GM21381 (cell line): ENCODE results near the gene SNHG17.
"Not testable (repeated sequence)": the region's sequence is repeated elsewhere in the genome, so short reads cannot be mapped to it uniquely, and the experiment has no call there.

ENCODE experiments used
- ATAC-seq: cut with Tn5 transposase; IDR thresholded peaks from one replicate; pipeline ENCODE4 v1.9.1; 2021; ENCODE audit warnings: mild to moderate bottlenecking, moderate library complexity; ENCODE audit not compliant: unreplicated experiment

Gene SNHG17

DNA sequence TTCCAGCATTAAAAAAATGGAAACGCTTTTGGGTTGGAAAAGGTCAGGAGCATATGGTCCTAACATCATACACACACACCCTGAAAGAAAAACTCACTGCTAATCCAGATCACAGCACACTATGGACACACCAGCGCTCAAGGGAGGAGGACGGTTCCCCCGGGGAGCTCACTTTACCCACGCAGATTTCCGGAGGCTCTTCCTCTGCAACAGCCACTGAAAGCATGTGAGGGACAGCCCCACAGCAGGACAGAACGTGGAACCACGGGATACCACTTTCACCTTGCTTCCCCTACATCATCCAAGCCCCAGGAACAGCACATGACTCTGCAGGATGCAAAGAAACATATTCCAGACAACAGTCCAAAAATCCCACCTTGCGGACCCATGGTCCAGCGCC is 13.2 kb downstream of the SNHG17 start:
- no peak for ATAC-seq

DNA sequence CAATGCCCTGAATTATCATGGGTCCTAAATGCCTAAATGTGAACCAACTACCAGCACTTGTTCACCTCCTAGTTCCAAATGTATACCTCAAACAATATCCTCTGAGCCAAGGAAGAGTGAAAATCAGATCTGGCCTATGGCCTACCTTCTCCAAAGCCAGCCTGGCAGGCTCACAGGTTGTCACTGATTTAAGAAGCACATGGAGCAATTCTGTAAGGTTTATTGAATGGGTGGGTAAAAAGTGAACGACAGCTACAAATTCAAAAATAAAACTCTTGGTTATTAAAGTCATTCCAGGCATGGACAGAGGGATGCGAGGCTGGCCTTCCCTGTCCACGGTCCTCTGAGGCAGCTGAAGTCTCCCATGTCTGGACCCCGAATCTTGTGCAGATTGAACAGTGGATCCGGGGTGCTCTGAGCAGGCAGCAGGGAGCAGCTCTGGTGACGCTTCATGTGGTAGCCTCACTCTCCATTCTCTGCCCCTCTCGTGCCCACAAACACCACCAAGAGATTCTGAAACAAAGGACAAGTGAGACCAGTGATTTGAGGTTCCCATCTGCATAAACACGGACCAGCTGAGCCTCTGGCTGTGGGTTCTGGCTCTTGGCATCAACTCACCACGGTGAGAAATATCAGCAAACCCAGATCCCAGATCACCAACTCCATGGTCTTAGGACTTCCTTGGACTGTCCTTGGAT is 14.6 kb downstream of the SNHG17 start:
- ATAC-seq, result no peak

DNA sequence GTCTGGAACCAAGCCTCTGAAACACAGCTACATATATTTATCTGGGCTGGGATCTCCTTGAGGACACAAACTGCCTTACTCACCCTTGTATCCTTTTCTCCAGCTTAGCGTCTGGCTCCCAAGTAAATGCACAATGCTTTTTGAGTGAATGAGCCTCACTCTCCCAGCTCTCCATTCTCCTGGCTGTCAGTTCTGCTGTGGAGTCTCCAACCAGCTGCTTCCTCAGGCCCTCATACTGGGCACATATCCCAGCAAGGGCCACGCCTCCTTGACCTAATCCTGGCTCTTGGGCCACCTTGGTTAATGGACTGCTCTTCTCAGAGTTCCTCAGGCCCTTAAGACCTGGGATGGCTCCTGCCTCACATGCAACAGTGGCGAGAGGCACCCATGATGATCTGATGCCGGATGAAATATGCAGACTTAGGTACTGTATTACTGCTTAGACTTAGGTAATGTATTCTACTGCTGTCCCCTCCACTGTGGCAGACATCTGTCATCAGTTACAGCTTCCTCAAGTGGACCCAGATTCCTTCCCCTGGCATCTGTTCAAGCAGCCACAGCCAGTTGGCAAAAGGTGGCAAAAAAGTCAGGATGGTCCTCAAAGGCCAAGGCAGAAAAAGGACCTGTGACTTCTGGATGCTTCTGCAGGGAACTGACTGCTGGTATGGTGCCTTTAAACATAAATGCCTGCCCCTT is 16.5 kb downstream of the SNHG17 start:
- ATAC-seq, result no peak

DNA sequence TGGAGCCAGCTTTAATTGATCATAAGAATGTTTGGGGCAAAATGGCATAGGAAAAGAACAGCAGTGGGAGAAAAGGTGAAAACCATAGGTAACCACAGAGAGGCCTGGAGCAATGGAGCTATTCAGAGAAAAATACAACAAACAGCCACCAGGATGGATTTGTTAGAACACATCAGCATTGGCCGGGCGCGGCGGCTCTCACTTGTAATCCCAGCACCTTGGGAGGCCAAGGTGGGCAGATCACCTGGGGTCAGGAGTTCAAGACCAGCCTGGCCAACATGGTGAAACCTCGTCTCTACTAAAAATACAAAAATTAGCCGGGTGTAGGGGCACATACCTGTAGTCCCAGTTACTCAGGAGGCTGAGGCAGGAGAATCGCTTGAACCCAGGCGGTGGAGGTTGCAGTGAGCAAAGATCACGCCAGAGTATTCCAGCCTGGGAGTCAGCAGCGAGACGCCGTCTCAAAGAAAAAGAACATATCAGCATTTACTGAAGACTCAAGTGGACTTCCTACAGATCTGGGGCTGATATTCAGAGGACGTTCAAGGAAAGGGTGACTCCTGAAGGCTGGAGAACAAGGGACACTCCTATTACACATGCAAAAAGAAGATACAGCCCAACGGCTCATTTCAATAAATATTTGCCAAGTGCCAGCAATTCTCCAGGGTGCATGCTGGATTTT is 20.2 kb downstream of the SNHG17 start:
- no peak for ATAC-seq

DNA sequence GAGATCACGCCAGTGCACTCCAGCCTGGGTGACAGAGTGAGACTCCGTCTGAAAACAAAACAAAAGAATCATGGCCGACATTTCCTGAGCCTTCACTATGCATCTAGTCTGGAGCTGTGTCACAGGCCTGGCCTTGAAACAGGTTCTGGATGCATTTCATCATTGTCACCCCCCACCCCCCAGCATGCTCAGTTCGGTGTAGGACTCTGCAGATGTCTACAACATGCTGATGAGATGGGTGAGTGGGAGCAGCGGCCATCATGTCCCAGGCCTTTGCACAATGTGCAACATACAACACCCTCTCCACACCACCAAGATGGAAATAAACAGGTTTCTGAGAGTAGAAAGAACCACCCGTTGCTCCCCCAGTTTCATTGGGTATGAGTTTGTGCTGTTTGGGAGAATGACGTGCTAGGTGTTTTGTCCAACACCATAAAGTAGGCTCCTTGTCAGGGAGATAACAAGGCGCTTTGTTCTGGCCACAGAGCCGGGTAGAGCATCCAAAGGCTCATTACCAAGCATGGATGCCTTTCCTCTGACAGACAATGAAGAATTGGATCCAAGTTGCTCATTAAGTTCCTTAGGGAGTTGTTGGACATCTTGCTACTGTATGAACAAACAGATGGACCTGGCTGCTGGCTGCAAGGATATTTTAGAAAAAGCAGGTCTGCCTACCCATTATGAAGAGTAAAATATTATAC is 22.1 kb downstream of the SNHG17 start:
- no peak for ATAC-seq

DNA sequence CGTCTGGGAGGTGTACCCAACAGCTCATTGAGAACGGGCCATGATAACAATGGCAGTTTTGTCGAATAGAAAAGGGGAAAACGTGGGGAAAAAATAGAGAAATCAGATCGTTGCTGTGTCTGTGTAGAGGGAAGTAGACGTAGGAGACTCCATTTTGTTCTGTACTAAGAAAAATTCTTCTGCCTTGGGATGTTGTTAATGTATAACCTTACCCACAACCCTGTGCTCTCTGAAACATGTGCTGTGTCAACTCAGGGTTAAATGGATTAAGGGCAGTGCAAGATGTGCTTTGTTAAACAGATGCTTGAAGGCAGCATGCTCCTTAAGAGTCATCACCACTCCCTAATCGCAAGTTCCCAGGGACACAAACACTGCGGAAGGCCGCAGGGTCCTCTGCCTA is 27.3 kb downstream of the SNHG17 start:
- ATAC-seq, result not testable (repeated sequence)

DNA sequence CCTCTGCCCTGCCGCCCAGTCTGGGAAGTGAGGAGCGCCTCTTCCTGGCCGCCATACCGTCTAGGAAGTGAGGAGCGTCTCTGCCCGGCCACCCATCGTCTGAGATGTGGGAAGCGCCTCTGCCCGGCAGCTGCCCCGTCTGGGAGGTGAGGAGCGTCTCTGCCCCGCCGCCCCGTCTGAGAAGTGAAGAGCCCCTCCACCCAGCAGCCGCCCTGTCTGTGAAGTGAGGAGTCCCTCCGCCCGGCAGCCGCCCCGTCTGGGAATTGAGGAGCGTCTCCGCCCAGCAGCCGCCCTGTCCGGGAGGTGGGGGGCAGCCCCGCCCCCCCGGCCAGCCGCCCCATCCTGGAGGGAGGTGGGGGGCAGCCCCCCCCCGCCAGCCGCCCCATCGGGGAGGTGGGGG is 27.8 kb downstream of the SNHG17 start:
- no peak for ATAC-seq

DNA sequence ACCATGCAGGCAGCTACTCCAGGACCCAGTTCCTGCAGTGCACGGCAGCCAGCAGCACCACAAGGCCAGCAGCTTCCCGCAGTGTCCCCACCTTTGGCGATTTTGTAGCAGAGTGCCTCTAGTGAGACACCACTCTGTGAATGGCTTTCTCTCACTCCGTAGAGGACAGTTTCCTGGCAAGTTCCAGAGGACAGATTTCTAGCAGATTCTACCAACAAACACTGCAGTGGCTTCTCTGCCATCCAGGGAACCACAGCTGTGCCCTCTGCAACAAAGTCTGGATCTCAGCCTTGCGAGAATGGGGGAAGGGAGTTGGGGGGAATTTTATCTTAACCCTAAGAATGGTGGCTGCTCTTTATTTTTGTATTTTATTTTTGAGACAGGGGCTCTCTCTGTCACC is 28.7 kb downstream of the SNHG17 start:
- no peak for ATAC-seq

DNA sequence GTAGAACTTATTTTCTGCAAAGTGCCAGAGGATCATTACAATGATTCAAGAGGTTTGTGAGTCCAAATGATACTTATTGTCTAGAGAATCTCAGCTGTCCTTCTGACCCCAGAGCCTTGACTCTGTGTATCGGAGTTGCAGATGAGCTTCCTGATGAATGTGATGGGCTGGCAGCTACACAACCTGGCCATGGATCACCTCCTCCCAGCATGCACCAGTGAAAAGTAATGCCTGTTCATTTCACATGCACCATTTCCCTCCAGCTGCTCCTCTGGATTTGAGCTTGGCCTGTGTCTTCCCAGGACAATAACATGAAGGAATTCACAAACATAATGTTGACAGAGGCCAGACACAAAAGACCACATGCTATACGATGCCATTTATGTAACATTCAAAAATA is 30.0 kb downstream of the SNHG17 start:
- no peak for ATAC-seq

DNA sequence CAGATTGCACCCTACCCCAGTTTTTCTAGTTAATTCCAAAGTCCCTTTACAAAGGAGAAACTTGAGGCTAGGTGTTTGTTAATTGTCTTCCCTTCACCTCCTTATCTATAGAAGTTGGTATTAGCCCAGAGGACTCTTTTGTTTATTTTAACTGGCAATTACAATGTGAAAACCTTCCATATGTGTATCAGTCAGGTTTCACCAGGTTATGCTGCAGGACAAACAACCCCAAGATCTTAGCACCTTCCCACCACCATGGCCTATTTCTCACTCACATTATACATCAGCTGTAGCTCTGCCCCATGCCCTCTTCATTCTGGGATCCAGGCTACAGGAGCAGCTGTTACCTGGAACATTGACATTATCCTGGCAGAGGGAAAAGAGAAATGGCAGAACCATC is 31.1 kb downstream of the SNHG17 start:
- ATAC-seq, result no peak

DNA sequence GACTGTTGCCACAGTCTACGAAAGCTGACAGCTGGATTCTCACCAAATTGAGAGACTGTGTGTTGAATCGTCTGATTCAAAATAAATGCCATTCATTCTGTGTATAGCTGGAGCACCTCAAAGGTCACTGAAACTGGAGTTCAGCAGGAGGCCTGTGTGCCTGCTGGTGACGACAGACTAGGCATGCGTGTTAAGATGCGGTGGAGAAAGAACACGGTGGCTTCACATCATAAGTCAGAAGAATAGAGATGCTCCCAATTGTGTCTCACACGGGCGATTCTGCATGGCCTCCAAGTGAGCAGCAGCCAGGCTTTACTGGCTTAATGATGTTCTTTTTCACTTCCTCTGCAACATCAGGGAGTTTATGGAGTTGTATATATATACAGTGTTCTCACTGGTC is 32.3 kb downstream of the SNHG17 start:
- no peak for ATAC-seq

DNA sequence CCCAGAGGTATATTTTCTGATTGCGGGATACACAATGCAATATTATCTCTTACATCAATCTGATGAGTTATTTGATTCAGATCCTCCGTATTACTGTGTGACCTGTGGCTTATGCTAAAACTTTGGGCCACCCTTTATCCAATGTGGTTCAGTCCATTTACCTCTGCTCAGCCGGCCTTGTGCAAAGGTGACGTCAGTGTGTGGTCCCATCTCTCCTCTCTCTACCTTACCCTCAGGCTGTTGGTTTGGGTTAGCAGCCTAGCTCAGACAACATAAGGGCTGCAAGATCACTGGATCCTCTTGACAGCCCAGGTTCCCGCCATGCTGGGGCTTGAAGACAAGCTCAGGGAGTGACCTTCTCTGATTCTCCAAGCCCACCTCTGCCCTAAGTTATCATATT is 33.0 kb downstream of the SNHG17 start:
- ATAC-seq, result no peak

DNA sequence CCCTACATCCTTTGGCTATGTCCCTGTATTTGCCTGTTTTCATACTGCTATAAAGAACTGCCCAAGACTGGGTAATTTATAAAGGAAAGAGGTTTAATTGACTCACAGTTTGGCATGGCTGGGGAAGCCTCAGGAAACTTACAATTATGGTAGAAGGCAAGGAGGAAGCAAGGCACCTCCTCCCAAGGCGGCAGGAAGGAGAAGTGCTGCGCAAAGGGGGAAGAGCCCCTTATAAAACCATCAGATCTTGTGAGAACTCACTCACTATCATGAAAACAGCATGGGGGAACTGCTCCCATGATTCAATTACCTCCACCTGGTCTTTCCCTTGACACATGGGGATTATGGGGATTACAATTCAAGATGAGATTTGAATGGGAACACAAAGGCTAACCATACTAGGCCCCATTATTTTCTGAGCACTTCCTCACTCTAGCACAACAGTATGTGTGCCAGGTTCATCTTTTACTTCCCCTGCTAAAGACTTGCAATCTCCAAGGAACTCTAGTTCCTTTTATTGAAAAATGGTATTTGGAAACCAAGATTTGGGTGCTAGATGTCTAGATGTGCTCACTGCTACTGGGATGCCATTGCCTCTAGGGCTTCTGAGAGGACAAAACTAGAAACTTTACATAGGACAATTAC is 39.3 kb downstream of the SNHG17 start:
- not testable (repeated sequence) for ATAC-seq

DNA sequence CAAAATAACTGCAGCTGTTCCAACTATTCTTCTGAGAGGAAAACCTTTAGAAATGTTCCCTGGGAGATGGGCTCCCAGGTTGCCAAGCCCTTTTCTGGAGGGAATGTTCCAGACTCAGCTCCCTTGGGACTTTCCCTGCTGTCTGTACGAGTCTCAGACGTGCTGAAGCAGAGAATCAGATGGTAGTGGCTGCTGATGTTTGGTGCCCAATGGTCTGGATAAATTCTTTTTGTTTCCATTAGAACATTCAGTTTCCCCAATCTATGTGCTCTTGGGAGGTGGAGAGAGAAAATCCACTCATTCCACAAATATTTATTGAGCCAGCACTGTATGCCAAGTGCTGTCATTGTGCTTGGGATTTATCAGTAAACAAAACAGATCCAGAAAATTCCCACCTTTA is 40.0 kb downstream of the SNHG17 start:
- no peak for ATAC-seq

DNA sequence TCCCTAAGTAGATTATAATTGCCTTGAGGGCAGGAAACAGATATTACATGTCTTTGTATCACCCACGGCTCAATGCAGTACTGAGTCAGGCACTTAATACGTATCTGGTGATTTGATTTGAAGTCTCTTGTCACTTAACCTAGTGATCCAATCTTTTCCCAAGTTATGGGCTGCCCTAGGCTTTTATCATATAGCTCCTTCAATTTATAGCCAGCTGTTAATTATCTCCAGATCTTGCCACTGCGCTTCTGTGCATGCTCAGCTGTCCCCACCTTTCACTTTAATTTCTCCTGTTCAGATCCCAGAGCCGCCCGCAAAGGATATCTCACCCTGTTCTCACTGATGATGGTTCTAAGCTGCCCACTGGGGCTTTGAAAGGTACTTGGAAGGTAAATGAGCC is 41.9 kb downstream of the SNHG17 start:
- ATAC-seq, result no peak

DNA sequence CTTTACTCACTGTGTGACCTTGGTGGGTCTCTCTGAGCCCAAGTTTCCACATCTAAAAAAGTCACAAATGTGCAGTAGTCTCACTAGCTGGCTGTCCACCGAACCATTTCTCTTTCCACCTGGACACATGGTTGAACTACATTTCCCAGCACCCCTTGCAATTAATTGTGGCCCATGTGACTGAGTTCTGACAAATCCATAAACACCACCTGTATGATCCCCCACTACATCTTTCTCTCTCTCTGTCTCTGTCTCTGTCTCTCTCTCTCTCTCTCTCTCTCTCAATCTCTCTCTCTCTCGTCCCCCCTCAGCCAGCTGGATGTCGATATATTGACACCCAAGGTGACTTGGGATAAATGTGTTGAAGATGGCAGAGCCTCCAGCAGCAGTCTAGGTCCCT is 42.8 kb downstream of the SNHG17 start:
- no peak for ATAC-seq

DNA sequence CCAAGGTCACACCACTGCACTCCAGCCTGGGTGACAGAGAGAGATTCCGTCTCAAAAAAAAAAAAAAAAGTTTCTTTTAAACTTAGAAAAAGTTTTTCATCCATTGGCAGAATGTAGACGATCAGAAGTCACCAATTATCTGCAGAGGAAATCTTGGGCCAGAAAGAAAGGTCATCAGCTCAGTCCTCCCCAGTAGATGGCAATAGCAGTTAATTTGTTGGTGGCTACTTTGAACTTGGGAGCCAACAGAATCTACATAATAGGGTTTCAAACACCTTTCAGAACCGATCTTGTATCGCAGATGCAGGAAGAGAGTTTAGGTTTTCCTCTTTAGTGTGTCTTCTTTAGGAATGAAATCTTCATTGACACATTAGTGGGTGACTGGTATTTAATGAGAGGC is 47.2 kb downstream of the SNHG17 start:
- no peak for ATAC-seq

DNA sequence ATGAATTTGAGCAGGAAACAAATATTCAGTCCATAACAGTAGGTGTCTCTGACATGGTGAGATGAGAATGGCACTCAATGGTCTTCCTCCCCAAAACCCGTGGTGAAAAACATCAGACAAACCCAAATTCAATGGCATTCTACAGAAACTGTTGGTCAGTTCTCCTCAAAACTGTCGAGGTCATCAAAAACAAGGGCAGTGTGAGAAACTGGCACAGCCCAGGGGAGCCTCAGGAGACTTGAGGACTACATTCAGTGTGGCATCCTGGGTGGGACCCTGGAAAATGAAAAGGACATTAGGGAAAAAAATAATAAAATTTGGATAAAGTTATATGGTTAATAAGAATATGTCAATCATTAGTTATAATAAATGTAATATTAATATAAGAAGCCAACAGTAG is 48.3 kb downstream of the SNHG17 start:
- no peak for ATAC-seq

DNA sequence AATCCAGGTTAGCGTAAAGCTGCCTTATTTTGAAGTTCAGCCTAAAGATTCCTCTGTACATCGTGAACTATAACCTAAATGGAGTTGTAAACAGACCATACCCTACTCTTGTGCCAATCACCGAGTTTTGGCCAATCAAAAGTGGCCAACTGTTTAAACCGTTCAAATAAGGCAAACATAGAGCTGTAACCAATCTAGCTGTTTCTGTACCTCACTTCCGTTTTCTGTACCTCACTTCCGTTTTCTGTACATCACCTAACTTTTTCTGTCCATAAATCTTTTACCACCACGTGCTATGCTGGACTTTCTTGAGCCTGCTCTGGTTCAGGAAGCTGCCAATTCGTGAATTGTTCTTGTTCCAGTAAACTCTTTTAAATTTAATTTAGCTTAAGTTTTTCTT is 49.1 kb downstream of the SNHG17 start:
- ATAC-seq, result no peak

DNA sequence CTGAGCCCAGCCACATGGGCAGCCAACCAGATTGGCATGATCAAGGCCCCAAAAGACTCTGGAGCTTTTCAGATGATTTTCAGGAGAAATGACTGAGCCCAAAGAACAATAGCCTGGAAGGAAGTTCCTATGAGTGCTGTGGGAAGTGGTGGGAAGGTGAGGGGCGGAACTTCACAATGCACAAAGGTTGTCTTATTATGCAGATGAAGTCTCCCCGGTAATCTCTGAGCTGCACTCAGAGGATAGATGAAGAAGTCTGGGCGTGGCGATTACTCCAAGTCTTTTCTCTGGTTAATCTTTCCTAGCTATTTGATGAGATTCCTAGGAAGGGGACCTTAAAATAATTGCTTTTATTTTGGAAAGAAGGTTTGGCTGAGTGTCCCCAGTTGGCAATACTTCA is 52.0 kb downstream of the SNHG17 start:
- no peak for ATAC-seq

DNA sequence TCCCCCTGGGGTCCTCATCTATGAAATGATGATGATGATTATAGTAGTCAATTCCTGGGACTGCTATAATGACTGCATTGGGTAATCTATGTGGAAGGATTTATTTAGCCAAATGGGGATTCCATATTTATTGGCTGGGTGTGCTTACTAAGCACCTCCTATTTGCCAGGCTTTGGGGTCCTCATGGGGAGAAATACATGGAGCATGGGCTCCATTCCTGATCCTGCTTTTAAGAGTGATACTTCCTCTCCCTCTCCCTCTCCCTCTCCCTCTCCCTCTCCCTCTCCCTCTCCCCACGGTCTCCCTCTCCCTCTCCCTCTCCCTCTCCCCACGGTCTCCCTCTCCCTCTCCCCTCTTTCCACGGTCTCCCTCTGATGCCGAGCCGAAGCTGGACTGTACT is 57.3 kb downstream of the SNHG17 start:
- ATAC-seq, result not testable (repeated sequence)
